ENCODE results near the gene C5orf63.
"Not testable (repeated sequence)": the region's sequence is repeated elsewhere in the genome, so short reads cannot be mapped to it uniquely, and the experiment has no call there.

C5orf63 gene

DNA sequence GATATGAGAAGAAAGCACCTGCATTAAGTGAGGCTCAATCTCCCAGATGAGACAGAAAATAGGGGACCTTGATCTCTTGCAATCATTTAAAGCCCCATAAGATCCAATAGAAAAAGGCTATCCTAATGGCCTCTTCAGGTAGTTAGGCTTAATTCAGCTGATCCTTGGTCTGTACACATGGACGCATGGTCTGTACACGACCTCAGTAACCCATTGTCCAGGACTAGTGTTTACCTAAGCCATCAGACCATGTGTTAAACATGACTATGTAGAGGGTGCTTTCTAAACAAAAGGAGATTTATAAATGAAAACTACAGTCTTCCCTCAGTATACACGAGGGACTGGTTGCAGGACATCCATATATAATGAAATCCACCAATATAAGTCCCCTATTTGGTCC is 50.5 kb downstream of the C5orf63 start:
- no peaks in the 10 kb centered on the region for H3K9me3 ChIP-seq (ENCODE audit: control insufficient read depth, insufficient read depth, low read length)
- no peaks in the 10 kb centered on the region for H3F3A ChIP-seq (ENCODE audit: control insufficient read depth, insufficient read depth)
- H3K4me1 ChIP-seq (ENCODE audit: control insufficient read depth, low read length): peaks cover 30% of the 10 kb centered on the region
- no peak overlapping the region for H3K4me3 ChIP-seq (ENCODE audit: low read length)
- TF ChIP-seq, protein P1, sequence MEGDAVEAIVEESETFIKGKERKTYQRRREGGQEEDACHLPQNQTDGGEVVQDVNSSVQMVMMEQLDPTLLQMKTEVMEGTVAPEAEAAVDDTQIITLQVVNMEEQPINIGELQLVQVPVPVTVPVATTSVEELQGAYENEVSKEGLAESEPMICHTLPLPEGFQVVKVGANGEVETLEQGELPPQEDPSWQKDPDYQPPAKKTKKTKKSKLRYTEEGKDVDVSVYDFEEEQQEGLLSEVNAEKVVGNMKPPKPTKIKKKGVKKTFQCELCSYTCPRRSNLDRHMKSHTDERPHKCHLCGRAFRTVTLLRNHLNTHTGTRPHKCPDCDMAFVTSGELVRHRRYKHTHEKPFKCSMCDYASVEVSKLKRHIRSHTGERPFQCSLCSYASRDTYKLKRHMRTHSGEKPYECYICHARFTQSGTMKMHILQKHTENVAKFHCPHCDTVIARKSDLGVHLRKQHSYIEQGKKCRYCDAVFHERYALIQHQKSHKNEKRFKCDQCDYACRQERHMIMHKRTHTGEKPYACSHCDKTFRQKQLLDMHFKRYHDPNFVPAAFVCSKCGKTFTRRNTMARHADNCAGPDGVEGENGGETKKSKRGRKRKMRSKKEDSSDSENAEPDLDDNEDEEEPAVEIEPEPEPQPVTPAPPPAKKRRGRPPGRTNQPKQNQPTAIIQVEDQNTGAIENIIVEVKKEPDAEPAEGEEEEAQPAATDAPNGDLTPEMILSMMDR (IDR thresholded peaks at IDR 0.05; ENCODE audit: low read depth, low read length, poor library complexity, severe bottlenecking): no peak
- no peak for TF ChIP-seq EZH2phosphoT487 (IDR thresholded peaks at IDR 0.05; ENCODE audit: borderline replicate concordance, low read length)
- H4K20me1 ChIP-seq (ENCODE audit: control insufficient read depth, insufficient read depth, low read depth, low read length): no peaks in the 10 kb centered on the region
- H3K4me2 ChIP-seq (ENCODE audit: low read length): no peak overlapping the region
- H3K27me3 ChIP-seq (ENCODE audit: control insufficient read depth, low read length): no peaks in the 10 kb centered on the region
- H3K9me2 ChIP-seq (replicated peaks; ENCODE audit: control insufficient read depth, low read length): no peaks in the 10 kb centered on the region
- H3K27ac ChIP-seq (ENCODE audit: low read depth, low read length): no peak overlapping the region
- no peaks in the 10 kb centered on the region for H3K36me3 ChIP-seq (ENCODE audit: control insufficient read depth, low read length)
- H3K79me2 ChIP-seq (ENCODE audit: control insufficient read depth, low read length): peaks cover 49% of the 10 kb centered on the region

DNA sequence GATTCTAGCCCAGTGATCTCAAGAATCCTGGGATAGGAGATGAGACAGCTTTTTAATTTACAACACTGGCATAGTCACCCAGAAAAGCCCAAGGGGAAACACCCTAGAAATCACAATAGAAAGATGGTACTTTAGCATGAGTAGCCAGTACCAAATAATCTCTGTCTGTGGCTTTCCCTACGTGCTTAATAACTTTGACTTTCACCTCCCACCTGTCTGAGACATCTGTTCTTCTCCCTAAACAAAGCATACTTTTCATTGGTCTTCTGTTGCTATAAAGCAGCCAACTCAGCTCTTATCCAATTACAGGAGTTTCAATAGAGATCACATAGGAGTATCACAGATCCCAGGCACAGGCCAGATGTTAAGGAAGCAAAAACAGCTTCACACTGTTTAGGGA is 53.4 kb downstream of the C5orf63 start:
- H3K9me2 ChIP-seq (replicated peaks; ENCODE audit: control insufficient read depth, low read length): 0 out of 2 replicates have a peak, but pooled peaks cover 3% of the 10 kb centered on the region
- peaks cover 17% of the 10 kb centered on the region for H3K4me1 ChIP-seq (ENCODE audit: control insufficient read depth, low read length)
- no peaks in the 10 kb centered on the region for H4K20me1 ChIP-seq (ENCODE audit: control insufficient read depth, insufficient read depth, low read depth, low read length)
- no peaks in the 10 kb centered on the region for H3K36me3 ChIP-seq (ENCODE audit: control insufficient read depth, low read length)
- H3K27ac ChIP-seq (ENCODE audit: low read depth, low read length): no peak overlapping the region
- H3K27me3 ChIP-seq (ENCODE audit: control insufficient read depth, low read length): no peaks in the 10 kb centered on the region
- no peak overlapping the region for H3K4me3 ChIP-seq (ENCODE audit: low read length)
- no peak overlapping the region for H3K4me2 ChIP-seq (ENCODE audit: low read length)
- no peaks in the 10 kb centered on the region for H3K9me3 ChIP-seq (ENCODE audit: control insufficient read depth, insufficient read depth, low read length)
- TF ChIP-seq EZH2phosphoT487 (IDR thresholded peaks at IDR 0.05; ENCODE audit: borderline replicate concordance, low read length): no peak
- TF ChIP-seq, protein P1 (IDR thresholded peaks at IDR 0.05; ENCODE audit: low read depth, low read length, poor library complexity, severe bottlenecking): no peak
- H3K79me2 ChIP-seq (ENCODE audit: control insufficient read depth, low read length): peaks cover 36% of the 10 kb centered on the region
- no peaks in the 10 kb centered on the region for H3F3A ChIP-seq (ENCODE audit: control insufficient read depth, insufficient read depth)

DNA sequence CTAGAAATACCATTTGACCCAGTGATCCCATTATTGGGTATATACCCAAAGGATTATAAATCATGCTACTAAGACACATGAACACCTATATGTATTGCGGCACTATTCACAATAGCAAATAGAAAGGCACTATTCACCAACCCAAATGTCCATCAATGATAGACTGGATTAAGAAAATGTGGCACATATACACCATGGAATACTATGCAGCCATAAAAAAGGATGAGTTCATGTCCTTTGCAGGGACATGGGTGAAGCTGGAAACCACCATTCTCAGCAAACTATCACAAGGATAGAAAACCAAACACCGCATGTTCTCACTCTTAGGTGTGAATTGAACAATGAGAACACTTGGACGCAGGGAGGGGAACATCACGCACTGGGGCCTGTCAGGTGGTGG is 56.6 kb downstream of the C5orf63 start:
- H3K27ac ChIP-seq (ENCODE audit: low read depth, low read length): not testable (repeated sequence)
- peaks cover 40% of the 10 kb centered on the region for H3K79me2 ChIP-seq (ENCODE audit: control insufficient read depth, low read length)
- peaks cover 49% of the 10 kb centered on the region for H3K4me1 ChIP-seq (ENCODE audit: control insufficient read depth, low read length)

DNA sequence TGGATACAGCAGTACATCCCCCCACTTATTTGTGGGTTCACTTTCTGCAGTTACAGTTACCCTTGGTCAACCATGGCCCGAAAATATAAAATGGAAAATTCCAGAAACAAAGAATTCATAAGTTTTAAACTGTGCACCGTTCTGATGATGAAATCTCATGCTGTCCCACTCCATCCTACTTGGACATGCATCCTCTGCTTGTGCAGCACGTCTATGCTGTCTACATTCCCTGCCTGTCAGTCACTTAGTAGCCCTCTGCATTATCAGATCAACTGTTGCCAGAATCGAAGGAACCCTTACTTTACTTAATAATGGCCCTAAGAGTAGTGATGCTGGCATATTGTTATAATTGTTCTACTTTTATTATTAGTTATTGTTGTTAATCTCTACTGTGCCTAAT is 57.6 kb downstream of the C5orf63 start:
- peaks cover 38% of the 10 kb centered on the region for H3K79me2 ChIP-seq (ENCODE audit: control insufficient read depth, low read length)
- no peaks in the 10 kb centered on the region for H4K20me1 ChIP-seq (ENCODE audit: control insufficient read depth, insufficient read depth, low read depth, low read length)
- no peak overlapping the region for H3K4me2 ChIP-seq (ENCODE audit: low read length)
- 0 out of 2 replicates have a peak, but pooled peaks cover 3% of the 10 kb centered on the region for H3F3A ChIP-seq (ENCODE audit: control insufficient read depth, insufficient read depth)
- no peaks in the 10 kb centered on the region for H3K27me3 ChIP-seq (ENCODE audit: control insufficient read depth, low read length)
- TF ChIP-seq, protein P1 (IDR thresholded peaks at IDR 0.05; ENCODE audit: low read depth, low read length, poor library complexity, severe bottlenecking): no peak
- no peak for TF ChIP-seq EZH2phosphoT487 (IDR thresholded peaks at IDR 0.05; ENCODE audit: borderline replicate concordance, low read length)
- no peak overlapping the region for H3K4me3 ChIP-seq (ENCODE audit: low read length)
- no peaks in the 10 kb centered on the region for H3K36me3 ChIP-seq (ENCODE audit: control insufficient read depth, low read length)
- H3K9me2 ChIP-seq (replicated peaks; ENCODE audit: control insufficient read depth, low read length): 0 out of 2 replicates have a peak, but pooled peaks cover 3% of the 10 kb centered on the region
- no peaks in the 10 kb centered on the region for H3K9me3 ChIP-seq (ENCODE audit: control insufficient read depth, insufficient read depth, low read length)
- no peak overlapping the region for H3K27ac ChIP-seq (ENCODE audit: low read depth, low read length)
- peaks cover 52% of the 10 kb centered on the region for H3K4me1 ChIP-seq (ENCODE audit: control insufficient read depth, low read length)

More for the DNA sequence above, 56.6 kb downstream of the C5orf63 start:
- H3K27me3 ChIP-seq (ENCODE audit: control insufficient read depth, low read length); H3K4me3 ChIP-seq (ENCODE audit: low read length); H3K9me2 ChIP-seq (replicated peaks; ENCODE audit: control insufficient read depth, low read length); H3K36me3 ChIP-seq (ENCODE audit: control insufficient read depth, low read length); H3K4me2 ChIP-seq (ENCODE audit: low read length); H4K20me1 ChIP-seq (ENCODE audit: control insufficient read depth, insufficient read depth, low read depth, low read length); H3F3A ChIP-seq (ENCODE audit: control insufficient read depth, insufficient read depth); H3K9me3 ChIP-seq (ENCODE audit: control insufficient read depth, insufficient read depth, low read length): not testable (repeated sequence)
